Germinal center (tissue), 1 donor: ENCODE data around the gene ARSA.
"Not testable (repeated sequence)": the region's sequence is repeated elsewhere in the genome, so short reads cannot be mapped to it uniquely, and the experiment has no call there.

ENCODE experiments used
- DNase-seq: peaks from one replicate; pipeline ENCODE4 v3.0.0; 2012; ENCODE audit warnings: mixed read lengths, low spot score

Gene ARSA

GRCh38 chr22:50654664-50655063, 26.7 kb upstream of the ARSA start:
- DNase-seq, result not testable (repeated sequence)

GRCh38 chr22:50653256-50653655, 25.3 kb upstream of the ARSA start:
- DNase-seq, result no peak

GRCh38 chr22:50643821-50644101, 15.8 kb upstream of the ARSA start:
- not testable (repeated sequence) for DNase-seq

- not testable (repeated sequence) for DNase-seq
Observed at GRCh38 chr22:50643021-50643820, 15.3 kb upstream of the ARSA start.

GRCh38 chr22:50641696-50642607, 14.0 kb upstream of the ARSA start:
- DNase-seq, result no peak

- no peak for DNase-seq
Observed at GRCh38 chr22:50640857-50641647, 13.1 kb upstream of the ARSA start.

- not testable (repeated sequence) for DNase-seq
Observed at GRCh38 chr22:50640296-50640695, 12.3 kb upstream of the ARSA start.

- no peak for DNase-seq
Observed at GRCh38 chr22:50635591-50635990, 7.6 kb upstream of the ARSA start.

GRCh38 chr22:50633771-50634170, 5.8 kb upstream of the ARSA start:
- DNase-seq, result no peak

- DNase-seq, result no peak
Observed at GRCh38 chr22:50633086-50633485, 5.1 kb upstream of the ARSA start.

GRCh38 chr22:50630376-50630775, 2.4 kb upstream of the ARSA start:
- DNase-seq, result no peak

- DNase-seq, result no peak
Observed at GRCh38 chr22:50628543-50629134, 687 bp upstream of the ARSA start.

GRCh38 chr22:50626850-50627641, 906 bp downstream of the ARSA start:
- no peak for DNase-seq

- DNase-seq, result no peak
Observed at GRCh38 chr22:50626314-50626849, 1.6 kb downstream of the ARSA start.

- DNase-seq, result no peak
Observed at GRCh38 chr22:50625568-50626313, 2.2 kb downstream of the ARSA start.

GRCh38 chr22:50625131-50625567, 2.8 kb downstream of the ARSA start:
- no peak for DNase-seq

GRCh38 chr22:50624347-50625130, 3.4 kb downstream of the ARSA start:
- DNase-seq, result no peak

- no peak for DNase-seq
Observed at GRCh38 chr22:50622723-50623327, 5.1 kb downstream of the ARSA start.
